NCI-H526 (cell line): Measurements from ENCODE around the gene MILR1.
"Not testable (repeated sequence)": the region's sequence is repeated elsewhere in the genome, so short reads cannot be mapped to it uniquely, and the experiment has no call there.

ENCODE experiments used
- DNase-seq, 2 experiments: peaks; one replicate each; lab custom pipeline; 2025; lab: John Stamatoyannopoulos, UW

Gene MILR1

GRCh38 chr17:64428406-64428805 is 20.5 kb upstream of the MILR1 start:
- DNase-seq: no peak

GRCh38 chr17:64430036-64430435 is 18.9 kb upstream of the MILR1 start:
- DNase-seq: not testable (repeated sequence)

- DNase-seq: no peak
These were observed 17.4 kb upstream of the MILR1 start for GRCh38 chr17:64431534-64431933.

- DNase-seq: no peak
These were observed 10.9 kb upstream of the MILR1 start for GRCh38 chr17:64437944-64438525.

GRCh38 chr17:64439521-64439920 is 9.4 kb upstream of the MILR1 start:
- not testable (repeated sequence) for DNase-seq

GRCh38 chr17:64439956-64440355 is 9.0 kb upstream of the MILR1 start:
- DNase-seq: no peak

GRCh38 chr17:64441772-64442540 is 7.0 kb upstream of the MILR1 start:
- DNase-seq: no peak

GRCh38 chr17:64442541-64442971 is 6.4 kb upstream of the MILR1 start:
- no peak for DNase-seq

GRCh38 chr17:64443086-64443760 is 5.7 kb upstream of the MILR1 start:
- DNase-seq: no peak

GRCh38 chr17:64447526-64447925 is 1.4 kb upstream of the MILR1 start:
- no peak for DNase-seq

GRCh38 chr17:64449545-64449944 is 630 bp downstream of the MILR1 start:
- DNase-seq: no peak

- DNase-seq: no peak
These were observed 7.3 kb downstream of the MILR1 start for GRCh38 chr17:64455993-64456885.

- DNase-seq: no peak
These were observed 8.2 kb downstream of the MILR1 start for GRCh38 chr17:64457156-64457555.

GRCh38 chr17:64458756-64459155 is 9.8 kb downstream of the MILR1 start:
- DNase-seq: no peak

GRCh38 chr17:64459284-64459747 is 10.4 kb downstream of the MILR1 start:
- no peak for DNase-seq

- DNase-seq: not testable (repeated sequence)
These were observed 10.9 kb downstream of the MILR1 start for GRCh38 chr17:64459818-64460217.

- DNase-seq: no peak
These were observed 12.0 kb downstream of the MILR1 start for GRCh38 chr17:64460955-64461354.

- DNase-seq: no peak
These were observed 12.9 kb downstream of the MILR1 start for GRCh38 chr17:64461788-64462187.

- DNase-seq: no peak
These were observed 17.3 kb downstream of the MILR1 start for GRCh38 chr17:64466019-64466735.

- DNase-seq: not testable (repeated sequence)
These were observed 17.9 kb downstream of the MILR1 start for GRCh38 chr17:64466834-64467233.

- DNase-seq: no peak
These were observed 21.7 kb downstream of the MILR1 start for GRCh38 chr17:64470625-64471024.
